Measurements from ENCODE around the gene UBE2G2.

The UBE2G2 gene

GRCh38 chr21:44818640-44819011, 17.0 kb upstream of the UBE2G2 start:
- H4K8ac ChIP-seq (ENCODE audit: low read depth, low read length), result no peak overlapping the region
- peak overlapping the region; percentile 98 for H3K4ac ChIP-seq (ENCODE audit: low read depth, low read length)
- H2BK5ac ChIP-seq (ENCODE audit: low read length), result no peak overlapping the region
- H3K27me3 ChIP-seq (ENCODE audit: insufficient read depth, low read length, poor library complexity), result no peaks in the 10 kb centered on the region
- H3K27ac ChIP-seq (ENCODE audit: low read depth, low read length), result no peak overlapping the region
- no CpG with 5 or more reads among the region's 37 CpGs for WGBS (ENCODE audit: extremely low coverage, insufficient coverage, low lambda C conversion rate)
- peak overlapping the region; percentile 24 for H3K4me3 ChIP-seq (ENCODE audit: low read length)
- peak overlapping the region; percentile 75 for H3K4me2 ChIP-seq (ENCODE audit: low read length)
- H2BK120ac ChIP-seq (ENCODE audit: low read depth, low read length), result no peak overlapping the region
- no peak overlapping the region for H2BK15ac ChIP-seq (replicated peaks; ENCODE audit: low read depth)
- no peaks in the 10 kb centered on the region for H3K4me1 ChIP-seq (ENCODE audit: control insufficient read depth, low read depth, low read length)
- H3K36me3 ChIP-seq (ENCODE audit: control insufficient read depth, insufficient read depth, low read length), result no peaks in the 10 kb centered on the region
- H3K56ac ChIP-seq (ENCODE audit: low read length), result peak overlapping the region; percentile 88
- no peak for DNase-seq
- peak overlapping the region; percentile 91 for H3K18ac ChIP-seq (ENCODE audit: low read length)
- H4K5ac ChIP-seq (ENCODE audit: low read length), result no peak overlapping the region
- H3K23ac ChIP-seq (ENCODE audit: low read length), result no peak overlapping the region
- H2AK5ac ChIP-seq (ENCODE audit: low read length), result no peak overlapping the region
- H3K9ac ChIP-seq (ENCODE audit: low read length), result peak overlapping the region; percentile 81
- H3K79me2 ChIP-seq (ENCODE audit: control insufficient read depth, insufficient read depth, low read length), result peaks cover 29% of the 10 kb centered on the region
- peaks cover 14% of the 10 kb centered on the region for H3K79me1 ChIP-seq (ENCODE audit: low read length)

GRCh38 chr21:44817914-44818639, 16.5 kb upstream of the UBE2G2 start, which contains the start of gene SUMO3:
Gene SUMO3 (minus strand): TSS chr21:44818062. CDS start chr21:44817968, 94 bp downstream.
- H4K5ac ChIP-seq (ENCODE audit: low read length), result no peak within 1 kb of the TSS

GRCh38 chr21:44817506-44817880, 15.9 kb upstream of the UBE2G2 start:
- H3K4me1 ChIP-seq (ENCODE audit: control insufficient read depth, low read depth, low read length), result no peaks in the 10 kb centered on the region
- H2BK15ac ChIP-seq (replicated peaks; ENCODE audit: low read depth), result no peak overlapping the region
- peak overlapping the region; percentile 29 for H3K27ac ChIP-seq (ENCODE audit: low read depth, low read length)
- H3K18ac ChIP-seq (ENCODE audit: low read length), result no peak overlapping the region
- H2BK120ac ChIP-seq (ENCODE audit: low read depth, low read length), result no peak overlapping the region
- H4K5ac ChIP-seq (ENCODE audit: low read length), result no peak overlapping the region
- no peak overlapping the region for H3K4ac ChIP-seq (ENCODE audit: low read depth, low read length)
- peak overlapping the region; percentile 83 for H3K4me3 ChIP-seq (ENCODE audit: low read length)
- no peak overlapping the region for H2AK5ac ChIP-seq (ENCODE audit: low read length)
- no peak overlapping the region for H3K23ac ChIP-seq (ENCODE audit: low read length)
- WGBS (ENCODE audit: extremely low coverage, insufficient coverage, low lambda C conversion rate), result no CpG with 5 or more reads among the region's 43 CpGs
- peak overlapping the region; percentile 90 for H3K4me2 ChIP-seq (ENCODE audit: low read length)
- peaks cover 38% of the 10 kb centered on the region for H3K79me2 ChIP-seq (ENCODE audit: control insufficient read depth, insufficient read depth, low read length)
- peaks cover 19% of the 10 kb centered on the region for H3K79me1 ChIP-seq (ENCODE audit: low read length)
- H2BK5ac ChIP-seq (ENCODE audit: low read length), result no peak overlapping the region
- H3K56ac ChIP-seq (ENCODE audit: low read length), result peak overlapping the region; percentile 90
- no peak overlapping the region for H4K8ac ChIP-seq (ENCODE audit: low read depth, low read length)
- no peaks in the 10 kb centered on the region for H3K27me3 ChIP-seq (ENCODE audit: insufficient read depth, low read length, poor library complexity)
- peak overlapping the region; percentile 86 for H3K9ac ChIP-seq (ENCODE audit: low read length)
- peak; percentile 88 for DNase-seq
- peaks cover 2% of the 10 kb centered on the region for H3K36me3 ChIP-seq (ENCODE audit: control insufficient read depth, insufficient read depth, low read length)

More at GRCh38 chr21:44817914-44818639, 16.5 kb upstream of the UBE2G2 start, which contains the start of gene SUMO3:
- Histone ChIP-seq H3K4me1 (ENCODE audit: control insufficient read depth, low read depth, low read length) (no peaks in the 10 kb centered on the region), H3K4me2 (ENCODE audit: low read length) (peak within 1 kb of the TSS; percentile 90), H3K79me1 (ENCODE audit: low read length) (peaks cover 17% of the 10 kb centered on the region), H3K9ac (ENCODE audit: low read length) (peak within 1 kb of the TSS; percentile 86), H3K56ac (ENCODE audit: low read length) (peak within 1 kb of the TSS; percentile 90), H2BK120ac (ENCODE audit: low read depth, low read length) (no peak within 1 kb of the TSS), H3K4ac (ENCODE audit: low read depth, low read length) (peak within 1 kb of the TSS; percentile 98), H3K27ac (ENCODE audit: low read depth, low read length) (peak within 1 kb of the TSS; percentile 29), H3K23ac (ENCODE audit: low read length) (no peak within 1 kb of the TSS), H4K8ac (ENCODE audit: low read depth, low read length) (peak within 1 kb of the TSS; percentile 29), H3K18ac (ENCODE audit: low read length) (peak within 1 kb of the TSS; percentile 91), H3K36me3 (ENCODE audit: control insufficient read depth, insufficient read depth, low read length) (peaks cover 2% of the 10 kb centered on the region), H2BK5ac (ENCODE audit: low read length) (no peak within 1 kb of the TSS), H3K4me3 (ENCODE audit: low read length) (peak within 1 kb of the TSS; percentile 83), H3K27me3 (ENCODE audit: insufficient read depth, low read length, poor library complexity) (no peaks in the 10 kb centered on the region), H2BK15ac (replicated peaks; ENCODE audit: low read depth) (no peak within 1 kb of the TSS), H3K79me2 (ENCODE audit: control insufficient read depth, insufficient read depth, low read length) (peaks cover 32% of the 10 kb centered on the region), H2AK5ac (ENCODE audit: low read length) (no peak within 1 kb of the TSS)
- no CpG with 5 or more reads among the region's 108 CpGs for WGBS (ENCODE audit: extremely low coverage, insufficient coverage, low lambda C conversion rate)
- DNase-seq, result peak; percentile 84

GRCh38 chr21:44816761-44817505, 15.3 kb upstream of the UBE2G2 start:
- H3K27me3 ChIP-seq (ENCODE audit: insufficient read depth, low read length, poor library complexity), result no peaks in the 10 kb centered on the region
- peaks cover 40% of the 10 kb centered on the region for H3K79me2 ChIP-seq (ENCODE audit: control insufficient read depth, insufficient read depth, low read length)
- DNase-seq, result no peak
- H3K36me3 ChIP-seq (ENCODE audit: control insufficient read depth, insufficient read depth, low read length), result peaks cover 2% of the 10 kb centered on the region
- H2BK5ac ChIP-seq (ENCODE audit: low read length), result no peak overlapping the region
- H2AK5ac ChIP-seq (ENCODE audit: low read length), result no peak overlapping the region
- peak overlapping the region; percentile 83 for H3K4me3 ChIP-seq (ENCODE audit: low read length)
- H3K18ac ChIP-seq (ENCODE audit: low read length), result no peak overlapping the region
- H3K27ac ChIP-seq (ENCODE audit: low read depth, low read length), result no peak overlapping the region
- peaks cover 21% of the 10 kb centered on the region for H3K79me1 ChIP-seq (ENCODE audit: low read length)
- H2BK120ac ChIP-seq (ENCODE audit: low read depth, low read length), result no peak overlapping the region
- no peak overlapping the region for H3K23ac ChIP-seq (ENCODE audit: low read length)
- H3K9ac ChIP-seq (ENCODE audit: low read length), result peak overlapping the region; percentile 86
- H3K56ac ChIP-seq (ENCODE audit: low read length), result peak overlapping the region; percentile 90
- H3K4me1 ChIP-seq (ENCODE audit: control insufficient read depth, low read depth, low read length), result no peaks in the 10 kb centered on the region
- H3K4me2 ChIP-seq (ENCODE audit: low read length), result peak overlapping the region; percentile 90
- no CpG with 5 or more reads among the region's 57 CpGs for WGBS (ENCODE audit: extremely low coverage, insufficient coverage, low lambda C conversion rate)
- H2BK15ac ChIP-seq (replicated peaks; ENCODE audit: low read depth), result no peak overlapping the region
- H4K5ac ChIP-seq (ENCODE audit: low read length), result no peak overlapping the region
- no peak overlapping the region for H3K4ac ChIP-seq (ENCODE audit: low read depth, low read length)
- H4K8ac ChIP-seq (ENCODE audit: low read depth, low read length), result no peak overlapping the region

- no peak overlapping the region for H2BK15ac ChIP-seq (replicated peaks; ENCODE audit: low read depth)
- no peak overlapping the region for H3K18ac ChIP-seq (ENCODE audit: low read length)
- H2BK5ac ChIP-seq (ENCODE audit: low read length), result no peak overlapping the region
- H3K4ac ChIP-seq (ENCODE audit: low read depth, low read length), result no peak overlapping the region
- H2AK5ac ChIP-seq (ENCODE audit: low read length), result no peak overlapping the region
- no CpG with 5 or more reads among the region's 10 CpGs for WGBS (ENCODE audit: extremely low coverage, insufficient coverage, low lambda C conversion rate)
- no peak overlapping the region for H3K27ac ChIP-seq (ENCODE audit: low read depth, low read length)
- H3K79me2 ChIP-seq (ENCODE audit: control insufficient read depth, insufficient read depth, low read length), result peaks cover 44% of the 10 kb centered on the region
- H3K4me2 ChIP-seq (ENCODE audit: low read length), result no peak overlapping the region
- DNase-seq, result no peak
- H3K4me1 ChIP-seq (ENCODE audit: control insufficient read depth, low read depth, low read length), result no peaks in the 10 kb centered on the region
- no peak overlapping the region for H3K4me3 ChIP-seq (ENCODE audit: low read length)
- no peak overlapping the region for H3K23ac ChIP-seq (ENCODE audit: low read length)
- H3K79me1 ChIP-seq (ENCODE audit: low read length), result peaks cover 21% of the 10 kb centered on the region
- peaks cover 2% of the 10 kb centered on the region for H3K36me3 ChIP-seq (ENCODE audit: control insufficient read depth, insufficient read depth, low read length)
- no peaks in the 10 kb centered on the region for H3K27me3 ChIP-seq (ENCODE audit: insufficient read depth, low read length, poor library complexity)
- H3K9ac ChIP-seq (ENCODE audit: low read length), result no peak overlapping the region
- no peak overlapping the region for H3K56ac ChIP-seq (ENCODE audit: low read length)
- H4K5ac ChIP-seq (ENCODE audit: low read length), result no peak overlapping the region
- no peak overlapping the region for H2BK120ac ChIP-seq (ENCODE audit: low read depth, low read length)
- no peak overlapping the region for H4K8ac ChIP-seq (ENCODE audit: low read depth, low read length)
Measured at GRCh38 chr21:44815852-44816628, 14.4 kb upstream of the UBE2G2 start.
